GM21723 (cell line): ENCODE measurements around the gene PIEZO1.

Experiments
- ATAC-seq: cut with Tn5 transposase; IDR thresholded peaks from one replicate; pipeline ENCODE4 v1.9.1; 2021; ENCODE audit warnings: mild to moderate bottlenecking, moderate library complexity; ENCODE audit not compliant: unreplicated experiment

The PIEZO1 gene

GRCh38 chr16:88722784-88723506, 62.1 kb downstream of the PIEZO1 start:
- ATAC-seq, result no peak

DNA sequence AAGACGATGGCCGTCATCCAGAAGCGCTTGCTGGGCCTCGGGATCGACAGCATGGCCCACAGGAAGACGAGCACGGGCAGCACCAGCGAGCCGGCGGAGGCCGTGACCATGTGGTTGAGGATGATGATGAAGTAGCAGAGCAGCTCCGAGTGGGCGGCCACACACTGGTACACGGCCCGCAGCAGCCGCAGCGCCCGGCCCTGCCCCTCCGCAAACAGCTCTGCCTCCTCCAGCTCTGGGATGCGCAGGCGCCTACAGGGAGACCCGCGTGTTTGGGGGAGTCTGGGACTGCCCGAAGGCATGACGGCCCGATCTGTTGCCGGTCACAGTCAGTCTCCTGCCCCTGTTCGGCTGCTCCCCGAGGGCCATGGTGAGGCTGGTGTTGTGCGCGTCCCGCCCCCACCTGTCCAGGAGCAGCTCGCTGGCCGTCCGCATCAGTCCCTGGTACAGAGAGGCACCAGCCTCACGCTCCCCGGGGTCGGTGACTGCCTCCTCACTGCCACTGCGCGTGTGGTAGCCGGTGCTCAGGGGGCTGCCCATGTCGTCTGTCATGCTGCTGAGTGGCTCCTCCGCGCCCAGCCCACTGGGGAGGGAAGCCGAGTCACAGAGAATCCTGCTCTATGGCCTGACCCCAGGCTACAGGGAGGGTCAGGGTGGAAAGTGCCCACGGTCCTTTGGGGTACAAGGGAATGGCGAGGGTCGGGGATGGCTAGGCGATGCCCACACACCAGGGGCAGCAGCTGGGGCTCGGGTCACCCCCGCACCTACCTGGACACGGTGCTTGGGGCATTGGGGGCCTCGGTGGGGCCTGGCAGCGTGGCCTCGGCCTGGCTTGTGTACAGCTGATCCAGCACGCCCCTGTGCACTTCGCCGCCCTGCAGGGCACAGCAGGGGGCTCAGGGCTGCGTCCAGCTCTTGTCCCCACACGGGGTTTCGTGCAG, 62.9 kb downstream of the PIEZO1 start:
- ATAC-seq, result no peak

DNA sequence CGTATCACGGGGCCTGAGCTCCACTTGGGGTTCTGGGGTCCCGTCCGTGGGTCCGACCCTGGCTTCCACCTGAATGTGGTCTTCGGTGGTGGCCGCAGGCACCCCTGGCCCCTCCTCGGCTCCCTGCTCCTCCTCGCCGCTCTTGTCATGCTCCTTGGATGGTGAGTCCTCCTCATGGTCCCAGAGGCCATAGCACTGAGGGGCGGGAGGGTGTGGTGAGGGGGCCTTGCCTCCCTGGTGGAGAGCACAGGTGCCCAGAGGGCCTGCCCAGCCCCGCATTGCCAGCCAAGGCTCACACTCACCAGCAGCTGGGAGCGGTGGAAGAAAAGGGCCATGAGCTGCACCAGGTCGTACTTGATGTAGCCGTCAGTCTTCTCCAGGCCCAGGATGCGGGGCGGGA, 63.8 kb downstream of the PIEZO1 start:
- ATAC-seq, result no peak

DNA sequence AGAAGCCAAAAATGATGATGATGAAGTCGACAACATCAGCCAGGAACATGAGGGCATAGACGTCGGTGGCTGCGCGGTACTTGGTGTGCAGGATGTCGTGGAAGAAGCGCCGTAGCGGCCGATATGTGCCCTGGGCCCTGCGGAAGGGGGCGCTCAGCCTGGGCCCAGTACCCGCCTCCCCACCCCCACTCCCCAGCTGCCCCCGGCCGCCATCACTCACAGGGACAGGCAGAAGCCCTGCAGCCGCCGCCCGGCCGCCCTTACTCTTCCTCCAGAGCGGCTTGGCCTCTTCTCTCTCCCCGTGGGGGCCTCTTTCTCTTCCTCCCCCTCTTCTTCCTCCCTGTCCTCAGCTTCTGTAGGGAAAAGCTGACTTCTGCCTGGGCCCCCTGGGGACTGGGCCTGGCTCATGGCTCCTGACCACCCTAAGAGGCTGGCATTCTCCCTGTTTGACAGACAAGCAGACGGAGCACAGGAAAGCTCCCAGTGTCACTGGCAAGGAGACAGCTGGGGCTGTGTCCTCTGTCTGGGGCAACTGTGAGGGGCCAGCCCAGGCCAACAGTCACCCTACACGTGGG, 64.5 kb downstream of the PIEZO1 start:
- ATAC-seq, result no peak

DNA sequence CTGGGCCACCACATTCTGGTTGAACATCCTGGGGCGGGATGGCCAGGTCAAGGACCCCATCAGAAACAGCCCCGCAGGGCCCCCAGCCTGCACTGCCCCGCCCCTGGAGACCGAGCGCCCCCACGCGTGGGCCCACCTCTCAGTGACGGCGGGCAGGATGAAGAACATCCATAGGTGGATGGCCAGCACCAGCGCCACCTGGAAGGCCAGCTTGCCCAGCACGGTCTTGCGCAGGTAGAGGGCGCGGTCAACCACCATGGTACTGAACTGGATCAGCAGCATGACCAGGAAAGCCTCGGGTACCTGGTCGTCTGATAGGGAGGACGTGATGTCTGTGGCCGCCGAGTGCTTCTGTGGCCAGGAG, 65.1 kb downstream of the PIEZO1 start:
- no peak for ATAC-seq

DNA sequence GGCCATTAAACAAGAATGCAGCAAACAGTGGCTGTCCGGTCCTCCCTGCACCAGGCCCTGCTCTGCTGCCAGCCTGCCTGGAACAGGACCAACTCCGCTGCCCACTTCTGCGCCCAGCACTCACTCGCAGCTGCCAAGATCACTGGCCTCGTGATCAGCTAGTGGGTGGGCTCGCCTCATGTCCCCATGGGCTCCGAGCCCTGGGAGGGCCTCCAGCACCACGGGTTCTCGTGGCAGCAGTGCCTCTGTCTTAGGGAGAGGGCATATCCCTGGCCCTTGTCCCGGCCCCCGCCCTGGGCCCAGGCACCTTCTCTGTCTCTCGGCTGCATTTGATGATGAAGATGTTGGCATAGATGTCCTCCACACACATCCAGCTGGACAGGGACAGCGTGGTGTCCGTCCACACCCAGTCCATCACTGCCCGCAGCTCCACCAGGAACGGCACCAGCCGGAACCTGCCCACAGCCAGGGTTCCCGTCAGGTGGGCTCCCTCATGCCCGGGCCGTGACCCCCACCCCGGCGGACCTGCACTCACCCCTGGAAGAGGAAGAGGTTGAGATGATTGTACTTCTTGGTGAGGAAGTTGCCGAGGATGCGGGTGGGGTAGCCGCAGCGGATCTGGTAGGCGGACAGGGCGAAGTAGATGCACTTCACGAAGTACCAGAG, 65.6 kb downstream of the PIEZO1 start:
- no peak for ATAC-seq

DNA sequence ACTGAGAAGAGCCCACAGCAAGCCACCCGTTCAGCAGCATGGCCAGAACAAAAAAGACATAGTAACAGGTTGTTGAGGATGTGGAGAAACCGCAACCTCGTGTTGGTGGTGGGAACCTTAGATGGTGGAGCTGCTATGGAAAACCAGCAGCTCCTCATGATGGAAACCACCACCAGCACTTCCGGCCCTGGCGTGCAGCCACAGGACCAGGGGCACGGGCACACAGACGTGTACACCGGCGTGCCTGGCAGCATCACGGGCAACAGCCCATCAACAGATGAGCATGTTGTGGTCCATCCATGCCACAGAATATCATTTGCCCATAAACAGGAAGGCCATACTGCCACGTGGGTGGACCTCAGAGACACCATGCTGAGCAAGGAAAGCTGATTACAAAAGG, 66.8 kb downstream of the PIEZO1 start:
- ATAC-seq, result no peak

DNA sequence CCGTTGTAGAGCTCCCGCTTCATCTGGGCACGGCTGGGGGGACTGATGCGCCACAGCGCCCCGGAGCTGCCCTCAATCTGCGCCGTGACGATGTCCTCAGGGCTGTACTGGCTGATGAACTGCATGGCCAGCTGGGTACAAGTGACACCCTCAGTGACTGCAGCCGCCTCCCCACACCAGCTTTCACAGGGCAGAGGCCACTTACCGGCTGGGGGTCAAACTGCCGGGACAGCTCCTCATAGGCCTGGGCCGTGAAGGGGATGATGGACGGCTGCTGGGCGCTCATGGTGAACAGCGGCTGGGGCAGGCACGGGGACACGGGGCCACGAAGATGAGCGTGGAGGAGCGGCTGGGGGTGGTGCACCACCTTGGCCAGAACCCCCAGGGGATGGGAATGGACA, 68.4 kb downstream of the PIEZO1 start:
- ATAC-seq, result no peak

DNA sequence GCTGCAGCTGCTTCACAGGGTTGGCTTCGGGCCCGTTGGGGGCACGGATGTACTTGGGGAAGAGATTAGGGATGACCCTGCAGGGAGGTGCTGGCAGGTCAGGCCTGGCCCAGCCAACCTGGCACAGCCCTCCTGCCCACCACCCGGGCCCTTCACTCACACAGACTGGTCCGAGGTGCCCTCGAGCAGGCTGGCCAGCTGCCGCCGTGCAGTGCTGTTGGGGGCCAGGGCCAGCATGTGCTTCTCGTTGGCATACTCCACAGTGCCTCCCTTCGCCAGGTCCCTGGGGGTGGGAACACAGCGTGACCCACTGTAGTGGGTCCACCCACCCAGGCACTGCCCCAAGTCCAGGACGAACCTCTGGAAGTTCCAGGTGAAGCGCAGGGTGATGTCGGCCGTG, 68.8 kb downstream of the PIEZO1 start:
- ATAC-seq, result no peak

- ATAC-seq, result no peak
Observed at GRCh38 chr16:88715312-88716190, 69.5 kb downstream of the PIEZO1 start.

- ATAC-seq, result no peak
Observed at GRCh38 chr16:88714420-88715302, 70.4 kb downstream of the PIEZO1 start.

DNA sequence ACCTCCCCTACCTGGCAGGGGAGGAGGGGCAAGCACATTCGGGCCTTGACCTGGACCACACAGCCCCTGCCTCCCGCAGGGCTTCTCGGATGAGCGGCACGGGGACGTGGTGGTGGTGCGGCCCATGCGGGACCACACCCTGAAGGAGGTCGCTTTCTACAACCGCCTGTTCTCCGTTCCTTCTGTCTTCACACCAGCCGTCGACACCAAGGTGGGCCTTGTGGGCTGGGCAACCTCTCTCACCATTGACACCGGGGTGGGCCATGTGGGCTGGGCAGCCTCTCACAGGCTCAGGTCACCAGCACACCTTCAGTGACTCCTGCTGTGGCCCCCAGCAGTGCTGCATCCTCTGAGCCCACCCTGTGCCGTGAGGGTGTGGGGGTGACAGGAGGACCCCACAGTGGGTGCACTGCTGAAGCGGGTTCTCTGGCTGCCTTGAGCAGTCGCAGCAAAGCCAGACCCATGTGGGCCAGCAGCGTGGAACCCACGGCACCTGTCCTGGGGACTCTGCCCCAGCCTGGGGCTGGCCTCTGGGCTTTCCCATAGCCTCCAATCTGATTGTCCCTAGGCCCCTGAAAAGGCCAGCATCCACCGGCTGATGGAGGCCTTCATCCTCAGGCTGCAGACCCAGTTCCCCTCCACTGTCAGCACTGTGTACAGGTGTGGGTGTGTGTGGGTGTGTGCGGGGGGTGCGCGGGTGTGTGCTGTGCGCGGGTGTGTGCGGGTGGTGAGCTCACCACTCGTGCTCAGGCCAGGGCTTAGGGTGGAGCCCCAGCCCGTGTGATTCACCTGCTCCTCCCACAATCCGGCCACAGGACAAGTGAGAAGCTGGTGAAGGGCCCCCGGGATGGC, 71.2 kb downstream of the PIEZO1 start:
- ATAC-seq, result no peak

GRCh38 chr16:88713054-88713453, 72.0 kb downstream of the PIEZO1 start:
- ATAC-seq, result no peak

GRCh38 chr16:88712362-88712979, 72.5 kb downstream of the PIEZO1 start:
- no peak for ATAC-seq

- no peak for ATAC-seq
Observed at GRCh38 chr16:88711750-88712340, 73.2 kb downstream of the PIEZO1 start.

DNA sequence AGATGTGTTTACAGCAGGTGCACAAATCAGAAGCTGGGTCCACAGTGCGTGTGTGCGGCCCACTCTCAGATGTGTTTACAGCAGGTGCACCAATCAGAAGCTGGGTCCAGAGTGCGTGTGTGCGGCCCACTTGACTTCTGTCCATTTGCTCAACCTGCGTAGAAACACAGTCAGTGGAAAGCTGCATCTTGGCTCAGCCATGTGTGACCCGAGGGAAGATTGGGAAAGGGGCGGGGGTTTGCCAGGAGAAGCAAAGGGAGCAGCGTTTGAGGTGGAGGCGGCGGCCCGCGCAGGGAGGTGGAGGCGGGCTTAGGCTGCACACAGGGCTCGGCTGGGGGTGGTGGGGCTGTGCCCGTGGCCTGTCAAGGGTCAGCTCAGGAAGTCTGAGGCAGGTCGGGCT, 74.5 kb downstream of the PIEZO1 start:
- ATAC-seq, result no peak

DNA sequence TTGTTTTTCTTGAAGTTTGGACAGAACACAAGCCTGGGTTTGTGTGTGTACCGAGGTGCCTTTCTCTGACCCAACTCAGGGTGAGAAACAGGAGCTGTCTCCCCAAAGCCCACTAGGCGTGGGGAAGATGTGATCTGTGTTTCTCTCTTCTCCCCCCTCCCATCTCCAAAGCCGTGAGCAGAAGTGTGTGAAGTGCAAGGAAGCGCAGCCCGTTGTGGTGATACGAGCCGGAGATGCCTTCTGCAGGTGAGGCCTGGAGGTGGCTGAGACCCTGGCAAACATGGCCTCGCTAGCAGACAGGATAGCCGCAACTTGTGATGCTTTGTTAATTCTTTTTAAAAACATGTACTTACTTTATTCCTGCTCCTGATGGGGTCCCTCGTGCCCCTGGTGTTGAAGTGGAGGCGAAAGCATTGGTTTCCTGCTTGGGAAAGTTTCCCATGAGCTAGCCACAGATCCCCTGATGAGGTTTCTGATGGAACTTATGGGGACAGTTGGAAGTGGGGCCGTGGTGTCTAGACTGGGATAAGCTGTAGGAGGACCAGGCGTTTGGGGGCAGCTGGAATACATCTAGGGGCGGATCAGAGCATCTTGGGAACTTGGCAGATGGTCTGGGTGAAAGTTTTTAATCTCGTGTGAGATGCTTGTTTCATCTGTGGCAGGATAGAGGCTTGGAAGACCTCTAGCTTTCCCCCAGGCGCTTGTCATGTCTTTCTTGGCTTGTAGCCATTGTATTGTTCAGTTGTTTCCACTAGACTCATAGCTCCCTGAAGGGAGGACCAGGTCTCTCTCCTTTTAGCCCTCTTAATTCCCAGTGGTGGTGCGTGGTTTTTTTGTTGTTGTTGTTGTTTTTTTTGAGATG, 77.8 kb downstream of the PIEZO1 start:
- no peak for ATAC-seq
